ENCODE results near the gene ZBTB21. TPM values are rescaled to one million over a fixed set of nuclear protein-coding genes. Genes with fewer than 3 reads are reported as not detected.

The ZBTB21 gene
- total and polyA plus RNA-seq, 2 donors (not counting 1 experiment from before 2014, with no cell fraction given) = 8.9 to 9.1 TPM

- Histone ChIP-seq H3K79me2 (ENCODE audit: control insufficient read depth, insufficient read depth, low read length) (no peaks in the 10 kb centered on the region), H2AFZ (ENCODE audit: low read length) (no peak overlapping the region), H3K27me3 (ENCODE audit: control insufficient read depth, insufficient read depth, low read length) (peaks cover 27% of the 10 kb centered on the region), H4K20me1 (ENCODE audit: control insufficient read depth, extremely low read depth, insufficient read depth, low read length) (no peaks in the 10 kb centered on the region), H3K4me1 (ENCODE audit: control insufficient read depth, extremely low read depth, insufficient read depth, low read length) (peaks cover 9% of the 10 kb centered on the region), H3K9ac (ENCODE audit: insufficient read depth, low read length) (no peak overlapping the region), H3K9me3 (ENCODE audit: control insufficient read depth, insufficient read depth, low read depth, low read length) (no peaks in the 10 kb centered on the region), H3K36me3 (ENCODE audit: control insufficient read depth, insufficient read depth, low read length) (no peaks in the 10 kb centered on the region), H3K4me3 (replicated peaks in 1 of 4; ENCODE audit: control extremely low read depth in 1 of 4, insufficient read depth in 1 of 4, low read depth in 3 of 4, low read length in 4 of 4) (no peak overlapping the region), H3K27ac (ENCODE audit: insufficient read depth, low read length) (no peak overlapping the region), H3K4me2 (ENCODE audit: extremely low read depth, insufficient read depth, low read length) (no peak overlapping the region)
- no peak for DNase-seq (ENCODE audit: low read depth in 2 of 2)
- no peak for TF ChIP-seq CTCF (conservative IDR thresholded peaks at IDR 0.05 in 1 of 2, IDR thresholded peaks at IDR 0.05 in 1 of 2; ENCODE audit: low read depth in 1 of 2, low read length in 2 of 2)
- TF ChIP-seq EZH2 (IDR thresholded peaks at IDR 0.05; ENCODE audit: low read length, missing control alignments) = no peak
These were observed 48.5 kb upstream of the ZBTB21 start for GRCh38 chr21:42058631-42059111.

- Histone ChIP-seq H3K4me3 (replicated peaks in 1 of 4; ENCODE audit: control extremely low read depth in 1 of 4, insufficient read depth in 1 of 4, low read depth in 3 of 4, low read length in 4 of 4) (no peak overlapping the region), H3K4me2 (ENCODE audit: extremely low read depth, insufficient read depth, low read length) (peak overlapping the region; percentile 60), H3K9ac (ENCODE audit: insufficient read depth, low read length) (no peak overlapping the region), H2AFZ (ENCODE audit: low read length) (no peak overlapping the region), H3K4me1 (ENCODE audit: control insufficient read depth, extremely low read depth, insufficient read depth, low read length) (peaks cover 9% of the 10 kb centered on the region), H3K27me3 (ENCODE audit: control insufficient read depth, insufficient read depth, low read length) (peaks cover 20% of the 10 kb centered on the region), H3K27ac (ENCODE audit: insufficient read depth, low read length) (peak overlapping the region; percentile 43), H4K20me1 (ENCODE audit: control insufficient read depth, extremely low read depth, insufficient read depth, low read length) (no peaks in the 10 kb centered on the region), H3K9me3 (ENCODE audit: control insufficient read depth, insufficient read depth, low read depth, low read length) (no peaks in the 10 kb centered on the region), H3K79me2 (ENCODE audit: control insufficient read depth, insufficient read depth, low read length) (no peaks in the 10 kb centered on the region), H3K36me3 (ENCODE audit: control insufficient read depth, insufficient read depth, low read length) (no peaks in the 10 kb centered on the region)
- TF ChIP-seq EZH2 (IDR thresholded peaks at IDR 0.05; ENCODE audit: low read length, missing control alignments) (no peak), CTCF (conservative IDR thresholded peaks at IDR 0.05 in 1 of 2, IDR thresholded peaks at IDR 0.05 in 1 of 2; ENCODE audit: low read depth in 1 of 2, low read length in 2 of 2) (no peak)
- DNase-seq (ENCODE audit: low read depth in 2 of 2) = peak in 1 of 2 donors; percentile 44
These were observed 47.8 kb upstream of the ZBTB21 start for GRCh38 chr21:42057851-42058437.

GRCh38 chr21:42056996-42057689 lies 47.0 kb upstream of the ZBTB21 start:
- no peaks in the 10 kb centered on the region for H3K9me3 ChIP-seq (ENCODE audit: control insufficient read depth, insufficient read depth, low read depth, low read length)
- peaks cover 13% of the 10 kb centered on the region for H3K27me3 ChIP-seq (ENCODE audit: control insufficient read depth, insufficient read depth, low read length)
- DNase-seq (ENCODE audit: low read depth in 2 of 2) = peak; percentile 90 to 99
- no peaks in the 10 kb centered on the region for H3K79me2 ChIP-seq (ENCODE audit: control insufficient read depth, insufficient read depth, low read length)
- peak overlapping the region; percentile 60 for H3K4me2 ChIP-seq (ENCODE audit: extremely low read depth, insufficient read depth, low read length)
- peak overlapping the region in 3 of 4 experiments; percentile 5 to 8 (median 8) for H3K4me3 ChIP-seq (replicated peaks in 1 of 4; ENCODE audit: control extremely low read depth in 1 of 4, insufficient read depth in 1 of 4, low read depth in 3 of 4, low read length in 4 of 4)
- peak overlapping the region; percentile 82 for H3K27ac ChIP-seq (ENCODE audit: insufficient read depth, low read length)
- no peaks in the 10 kb centered on the region for H4K20me1 ChIP-seq (ENCODE audit: control insufficient read depth, extremely low read depth, insufficient read depth, low read length)
- no peak for TF ChIP-seq EZH2 (IDR thresholded peaks at IDR 0.05; ENCODE audit: low read length, missing control alignments)
- no peak overlapping the region for H3K9ac ChIP-seq (ENCODE audit: insufficient read depth, low read length)
- H3K4me1 ChIP-seq (ENCODE audit: control insufficient read depth, extremely low read depth, insufficient read depth, low read length) = peaks cover 9% of the 10 kb centered on the region
- no peak overlapping the region for H2AFZ ChIP-seq (ENCODE audit: low read length)
- no peaks in the 10 kb centered on the region for H3K36me3 ChIP-seq (ENCODE audit: control insufficient read depth, insufficient read depth, low read length)
